GM10847 (cell line): ENCODE results near the gene ZNF91.

Source experiments
- POLR2A ChIP-seq: IDR thresholded peaks from 2 replicates; pipeline ENCODE4 v1.6.1; 2011; ENCODE audit not compliant: insufficient read length; ENCODE audit errors: extremely low read depth

The ZNF91 gene

DNA sequence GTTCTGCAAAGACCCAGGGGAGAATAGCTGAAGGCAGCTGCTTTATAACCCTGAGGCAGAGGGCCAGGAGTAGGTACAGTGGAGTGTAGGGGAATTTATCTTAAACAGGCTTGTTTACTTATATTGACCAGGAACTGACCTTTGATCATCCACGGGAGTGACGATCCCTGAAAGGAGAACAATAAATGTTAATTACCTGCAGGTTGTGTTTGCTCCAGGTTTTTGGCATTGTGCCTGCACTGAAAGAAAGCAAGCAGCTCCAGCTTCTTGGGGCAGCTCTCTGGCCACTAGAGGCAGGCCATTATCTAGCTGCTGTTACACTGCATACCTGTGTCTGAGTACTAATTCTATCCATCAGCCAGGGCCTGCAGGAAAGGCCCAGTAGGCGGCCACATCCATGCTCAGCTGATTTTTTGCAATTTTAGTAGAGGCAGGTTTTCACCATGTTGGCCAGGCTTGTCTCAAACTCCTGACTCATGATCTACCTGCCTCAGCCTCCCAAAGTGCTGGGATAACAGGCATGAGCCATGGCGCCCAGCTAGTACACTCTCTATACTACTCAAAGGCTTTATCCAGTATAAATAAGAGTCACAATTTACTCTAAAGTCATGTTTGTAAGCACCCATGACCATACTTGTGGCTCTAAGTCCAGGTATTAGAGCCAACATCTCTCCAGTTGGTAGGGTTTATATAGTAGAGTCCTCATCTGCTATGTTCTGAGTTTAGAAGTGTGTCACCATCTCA lies 8.5 kb upstream of the ZNF91 start:
- no peak for TF ChIP-seq POLR2A

DNA sequence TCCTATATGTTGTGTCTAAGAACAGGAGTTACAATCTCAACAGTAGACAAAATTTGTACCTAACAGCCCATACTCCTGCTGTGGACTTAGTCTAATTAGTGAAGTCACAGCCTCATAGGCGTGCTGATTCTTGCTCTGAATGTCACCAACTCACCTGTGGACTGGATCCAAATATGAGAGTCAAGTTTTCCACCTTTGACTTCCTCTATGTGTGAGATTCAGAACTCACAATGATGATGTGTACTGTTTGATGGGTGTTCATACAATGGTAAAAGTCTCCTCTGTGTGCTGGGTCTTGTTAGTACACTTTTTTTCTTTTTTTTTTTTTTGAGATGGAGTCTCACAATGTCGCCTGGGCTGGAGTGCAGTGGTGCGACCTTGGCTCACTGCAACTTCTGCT lies 7.8 kb upstream of the ZNF91 start:
- TF ChIP-seq POLR2A = no peak

DNA sequence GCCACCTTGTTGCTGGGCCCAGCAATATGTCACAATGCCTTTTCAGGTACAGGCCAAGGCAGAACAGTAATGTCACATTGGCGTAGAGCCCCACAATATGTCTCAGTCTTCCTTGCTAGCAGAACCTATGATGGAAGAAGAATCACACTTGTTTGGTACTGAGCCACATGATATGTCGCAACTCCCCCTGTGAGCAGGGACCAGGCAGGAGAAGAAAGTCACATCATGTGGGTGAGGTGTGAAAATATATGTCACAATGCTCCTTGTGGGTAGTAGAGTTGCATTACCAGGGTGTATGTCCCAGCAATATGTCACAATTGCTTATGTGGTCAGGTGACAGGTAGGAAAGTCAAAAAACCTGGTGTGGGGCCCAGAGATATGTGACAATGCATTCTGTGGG lies 7.1 kb upstream of the ZNF91 start:
- no peak for TF ChIP-seq POLR2A

DNA sequence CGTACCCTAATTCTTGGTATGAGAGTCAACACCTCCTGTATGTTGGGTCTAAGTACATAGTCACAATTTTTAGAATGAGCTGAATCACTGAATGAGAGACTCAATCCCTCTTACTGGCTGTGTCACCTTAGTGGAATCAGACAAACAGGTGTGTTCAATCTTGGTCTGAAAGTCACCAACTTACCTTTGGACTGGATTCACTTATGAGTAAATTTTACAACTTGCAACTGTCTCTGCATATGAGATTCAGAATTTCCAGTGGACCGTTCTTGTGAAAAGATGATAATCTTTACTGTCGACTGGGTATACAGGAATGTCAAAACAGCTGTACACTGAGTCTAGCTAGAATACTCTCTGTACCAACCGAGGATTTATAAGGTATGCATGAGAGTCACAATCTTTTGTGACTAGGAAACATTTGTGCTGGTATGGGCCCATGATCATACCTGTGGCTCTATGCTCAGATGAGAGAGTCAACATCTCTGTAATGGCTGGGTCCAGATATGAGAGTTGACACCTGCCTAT lies 5.9 kb upstream of the ZNF91 start:
- TF ChIP-seq POLR2A = no peak

GRCh38 chr19:23399443-23399842 lies 4.2 kb upstream of the ZNF91 start:
- no peak for TF ChIP-seq POLR2A

GRCh38 chr19:23394511-23394910 lies 760 bp downstream of the ZNF91 start:
- no peak for TF ChIP-seq POLR2A

GRCh38 chr19:23393121-23393520 lies 2.1 kb downstream of the ZNF91 start:
- no peak for TF ChIP-seq POLR2A

- TF ChIP-seq POLR2A = no peak
These were observed 4.0 kb downstream of the ZNF91 start for GRCh38 chr19:23391236-23391635.

GRCh38 chr19:23385404-23385803 lies 9.9 kb downstream of the ZNF91 start:
- no peak for TF ChIP-seq POLR2A

GRCh38 chr19:23384858-23385257 lies 10.4 kb downstream of the ZNF91 start:
- no peak for TF ChIP-seq POLR2A

DNA sequence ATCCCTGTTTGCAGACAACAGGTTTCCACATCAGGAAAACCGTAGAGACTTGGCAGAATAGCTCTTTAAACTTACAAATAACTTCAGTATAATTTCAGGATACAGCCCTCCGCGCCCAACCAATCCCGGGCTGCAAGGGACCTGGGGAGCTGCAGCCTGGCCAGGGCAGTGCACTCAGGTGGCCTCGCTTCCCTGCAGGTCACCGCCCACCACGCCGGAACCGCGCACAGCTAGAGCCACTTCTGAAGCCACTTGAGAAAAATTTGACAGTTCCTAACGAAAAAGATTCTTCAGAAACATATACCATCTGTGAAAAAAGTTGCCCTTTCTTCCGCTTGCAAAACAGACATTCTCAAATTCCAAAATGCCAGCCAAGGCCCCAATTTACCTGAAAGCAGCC lies 11.1 kb downstream of the ZNF91 start:
- TF ChIP-seq POLR2A = no peak

- no peak for TF ChIP-seq POLR2A
These were observed 12.3 kb downstream of the ZNF91 start for GRCh38 chr19:23382955-23383354.

DNA sequence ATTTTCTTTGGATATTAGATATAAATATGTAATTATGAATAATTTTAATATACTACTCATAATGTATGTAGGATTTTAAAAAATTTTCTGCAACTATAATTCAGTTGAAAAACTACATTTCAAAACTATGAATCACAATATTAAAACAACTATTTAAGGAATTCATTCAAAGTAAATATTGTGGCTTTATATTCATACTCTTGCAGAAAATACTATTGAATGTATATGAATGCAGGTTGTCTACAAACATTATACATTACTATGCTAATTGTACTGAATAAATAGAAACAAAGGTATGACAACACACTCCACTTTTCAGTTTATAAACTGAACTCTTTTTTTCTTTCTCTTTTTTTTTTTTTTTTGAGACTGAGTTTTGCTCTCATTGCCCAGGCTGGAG lies 14.2 kb downstream of the ZNF91 start:
- no peak for TF ChIP-seq POLR2A

DNA sequence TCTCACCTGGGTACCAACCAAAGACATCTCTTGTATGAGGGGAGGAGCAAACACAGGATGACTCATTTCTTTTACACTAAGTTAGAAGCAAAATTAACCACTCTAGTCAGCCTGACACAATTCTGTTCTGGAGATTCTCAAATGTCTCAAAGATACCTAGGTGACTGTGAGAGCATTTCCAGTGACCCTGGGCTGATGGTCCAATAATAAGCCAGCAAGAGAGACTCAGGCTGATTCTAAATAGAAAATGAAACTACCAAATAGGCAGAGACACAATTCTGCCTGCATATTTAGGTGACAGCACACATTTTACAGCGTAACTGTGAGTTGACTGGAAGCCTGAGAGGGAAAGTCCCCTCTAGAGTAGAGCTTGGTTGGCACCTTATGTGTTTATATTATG lies 16.3 kb downstream of the ZNF91 start:
- TF ChIP-seq POLR2A = no peak

- no peak for TF ChIP-seq POLR2A
These were observed 18.0 kb downstream of the ZNF91 start for GRCh38 chr19:23377276-23377675.

- no peak for TF ChIP-seq POLR2A
These were observed 28.8 kb downstream of the ZNF91 start for GRCh38 chr19:23366437-23366836.

GRCh38 chr19:23365222-23365621 lies 30.0 kb downstream of the ZNF91 start:
- no peak for TF ChIP-seq POLR2A

GRCh38 chr19:23351806-23352205 lies 43.5 kb downstream of the ZNF91 start:
- TF ChIP-seq POLR2A = no peak

DNA sequence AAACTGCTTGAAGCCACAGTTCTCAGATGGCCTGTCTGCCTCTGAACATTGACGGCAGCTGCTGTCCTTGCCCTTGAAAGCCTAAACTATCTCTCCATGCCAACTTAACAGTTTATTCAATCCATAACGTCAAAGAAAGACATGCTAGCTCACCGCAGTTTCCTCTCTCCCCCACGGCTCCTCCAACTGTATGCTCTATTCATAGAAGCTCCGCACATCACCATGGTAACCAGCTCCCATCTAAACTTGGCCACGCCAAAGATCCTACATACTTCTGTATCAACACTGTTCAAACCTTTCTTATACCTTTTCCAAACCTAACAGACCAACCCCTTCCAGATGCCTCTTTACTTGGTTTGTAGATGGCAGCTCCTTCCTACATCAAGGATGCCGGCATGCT lies 48.6 kb downstream of the ZNF91 start:
- no peak for TF ChIP-seq POLR2A
